BJ (cell line): ENCODE measurements around the gene TMEM175. TPM values are rescaled to one million over a fixed set of nuclear protein-coding genes. Genes with fewer than 3 reads are reported as not detected.

Experiments
- CTCF ChIA-PET: fragments of 350-600 bp; formaldehyde crosslinking; extraction: SDS; loops from one replicate; lab custom pipeline; 2021; ENCODE audit warnings: antibody characterized with exemption, inconsistent platforms; lab: Yijun Ruan, JAX
- POLR2A ChIA-PET: fragments of 300-600 bp; sonication (Branson Sonifier 250); formaldehyde crosslinking; extraction: SDS; loops from one replicate; lab custom pipeline; 2021; ENCODE audit warnings: antibody characterized with exemption; lab: Charles Lee
- DNase-seq: peaks from one replicate; pipeline ENCODE4 v3.0.0-alpha.2; 2011; ENCODE audit warnings: low read depth
- H3K27me3 ChIP-seq: 2 replicates; pipeline ENCODE4 v1.6.0; 2011; ENCODE audit warnings: low read length; ENCODE audit not compliant: control insufficient read depth, insufficient read depth
- H3K36me3 ChIP-seq: 2 replicates; pipeline ENCODE4 v1.5.1; 2011; ENCODE audit warnings: low read length; ENCODE audit not compliant: control insufficient read depth, insufficient read depth
- H3K4me3 ChIP-seq: 2 replicates; pipeline ENCODE4 v1.5.1; 2011; ENCODE audit warnings: low read depth, mild to moderate bottlenecking, control low read depth, low read length
- polyA plus RNA-seq: library from polyadenylated mRNA; depleted of rRNA; stranded (reverse); fragments of >200 nt; gene quantifications from 2 replicates; pipeline ENCODE4 v1.2.3, GENCODE V29; 2011
- TF ChIP-seq, protein P1 (sequence below): IDR thresholded peaks from 2 replicates; pipeline ENCODE4 v1.5.1; 2011; ENCODE audit warnings: low read depth, mild to moderate bottlenecking, control low read depth, inconsistent platforms, low read length, moderate library complexity; ENCODE audit not compliant: insufficient read depth

The TMEM175 gene
- polyA plus RNA-seq, 1 experiment: 77.8 TPM

GRCh38 chr4:956531-957230 is 24.4 kb downstream of the TMEM175 start:
- Histone ChIP-seq H3K27me3 (no peaks in the 10 kb centered on the region), H3K4me3 (no peak overlapping the region), H3K36me3 (peaks cover 20% of the 10 kb centered on the region)
- no peak for DNase-seq
- ChIA-PET CTCF (no interaction called here), POLR2A (no interaction called here)
- TF ChIP-seq, protein P1, sequence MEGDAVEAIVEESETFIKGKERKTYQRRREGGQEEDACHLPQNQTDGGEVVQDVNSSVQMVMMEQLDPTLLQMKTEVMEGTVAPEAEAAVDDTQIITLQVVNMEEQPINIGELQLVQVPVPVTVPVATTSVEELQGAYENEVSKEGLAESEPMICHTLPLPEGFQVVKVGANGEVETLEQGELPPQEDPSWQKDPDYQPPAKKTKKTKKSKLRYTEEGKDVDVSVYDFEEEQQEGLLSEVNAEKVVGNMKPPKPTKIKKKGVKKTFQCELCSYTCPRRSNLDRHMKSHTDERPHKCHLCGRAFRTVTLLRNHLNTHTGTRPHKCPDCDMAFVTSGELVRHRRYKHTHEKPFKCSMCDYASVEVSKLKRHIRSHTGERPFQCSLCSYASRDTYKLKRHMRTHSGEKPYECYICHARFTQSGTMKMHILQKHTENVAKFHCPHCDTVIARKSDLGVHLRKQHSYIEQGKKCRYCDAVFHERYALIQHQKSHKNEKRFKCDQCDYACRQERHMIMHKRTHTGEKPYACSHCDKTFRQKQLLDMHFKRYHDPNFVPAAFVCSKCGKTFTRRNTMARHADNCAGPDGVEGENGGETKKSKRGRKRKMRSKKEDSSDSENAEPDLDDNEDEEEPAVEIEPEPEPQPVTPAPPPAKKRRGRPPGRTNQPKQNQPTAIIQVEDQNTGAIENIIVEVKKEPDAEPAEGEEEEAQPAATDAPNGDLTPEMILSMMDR: no peak

DNA sequence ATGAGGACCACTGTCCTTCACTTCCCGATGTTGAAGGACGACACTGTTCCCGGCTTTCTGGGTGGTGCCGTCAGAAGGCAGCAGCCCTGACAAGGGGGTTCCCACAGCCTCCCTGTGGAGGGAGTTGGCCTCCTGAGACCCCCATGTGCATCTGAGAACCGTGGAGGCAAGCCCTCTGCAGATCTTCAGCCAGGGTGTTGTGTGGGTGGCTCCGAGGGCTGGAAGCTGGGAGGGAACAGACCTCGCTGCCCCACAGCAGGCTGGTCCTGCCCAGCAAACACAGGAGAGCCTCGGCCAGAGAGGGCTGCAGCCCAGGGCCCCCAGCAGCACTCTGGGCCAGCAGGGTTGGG is 24.9 kb downstream of the TMEM175 start:
- ChIA-PET CTCF (no interaction called here), POLR2A (no interaction called here)
- peaks cover 24% of the 10 kb centered on the region for H3K36me3 ChIP-seq
- TF ChIP-seq, protein P1: no peak
- H3K27me3 ChIP-seq: no peaks in the 10 kb centered on the region
- H3K4me3 ChIP-seq: no peak overlapping the region
- no peak for DNase-seq

- Histone ChIP-seq H3K27me3 (no peaks in the 10 kb centered on the region), H3K4me3 (no peak overlapping the region), H3K36me3 (peaks cover 27% of the 10 kb centered on the region)
- DNase-seq: no peak
- POLR2A ChIA-PET: no interaction called here
- TF ChIP-seq, protein P1: no peak
- CTCF ChIA-PET: no interaction called here
Measured at GRCh38 chr4:957581-958313, 25.5 kb downstream of the TMEM175 start.

DNA sequence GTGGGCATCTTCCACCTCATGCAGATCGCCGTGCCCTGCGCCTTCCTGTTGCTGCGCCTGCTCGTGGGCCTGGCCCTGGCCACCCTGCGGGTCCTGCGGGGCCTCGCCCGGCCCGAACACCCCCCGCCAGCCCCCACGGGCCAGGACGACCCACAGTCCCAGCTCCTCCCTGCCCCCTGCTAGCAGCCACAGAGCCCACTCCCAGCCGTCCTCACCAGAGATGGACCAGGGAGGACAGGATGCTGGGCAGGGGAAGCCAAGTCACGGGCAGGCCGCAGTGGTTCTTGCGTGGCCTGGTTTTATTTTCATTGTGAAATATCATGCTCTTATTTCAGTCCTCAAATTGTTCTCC is 26.0 kb downstream of the TMEM175 start:
- H3K36me3 ChIP-seq: peaks cover 30% of the 10 kb centered on the region
- ChIA-PET POLR2A (no interaction called here), CTCF (no interaction called here)
- DNase-seq: no peak
- TF ChIP-seq, protein P1: no peak
- no peaks in the 10 kb centered on the region for H3K27me3 ChIP-seq
- H3K4me3 ChIP-seq: no peak overlapping the region

DNA sequence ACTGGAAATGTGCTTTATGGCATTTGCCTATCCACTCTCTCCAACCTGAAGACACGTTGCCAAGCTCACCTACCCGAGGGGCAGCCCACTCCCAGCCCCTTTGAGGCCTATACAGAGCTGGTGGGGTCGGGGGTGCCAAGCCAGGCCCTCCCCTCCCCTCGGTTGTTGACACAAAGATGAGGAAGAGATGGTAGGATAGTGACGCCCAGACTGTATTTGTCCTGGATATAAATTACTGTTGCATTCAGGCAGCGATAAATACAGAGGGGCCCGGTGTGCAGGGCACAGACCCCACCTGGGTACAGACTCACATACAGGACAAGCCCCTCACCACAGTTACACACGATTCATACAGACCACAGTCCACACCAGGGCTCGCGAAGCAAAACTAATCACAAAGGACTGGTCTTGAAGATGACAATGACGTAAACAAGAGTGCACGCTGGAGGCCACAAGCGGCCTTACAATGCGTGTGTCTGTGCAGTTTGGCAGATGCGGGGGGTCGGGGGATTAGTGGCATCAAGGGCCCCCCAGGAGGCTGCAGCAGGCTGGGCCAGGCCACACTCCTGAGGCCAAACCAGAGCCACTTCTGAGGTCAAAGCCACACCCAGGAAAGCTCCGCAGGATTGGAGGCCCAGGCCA is 26.6 kb downstream of the TMEM175 start:
- POLR2A ChIA-PET: no interaction called here
- DNase-seq: no peak
- H3K4me3 ChIP-seq: no peak overlapping the region
- CTCF ChIA-PET: no interaction called here
- TF ChIP-seq, protein P1: no peak
- H3K27me3 ChIP-seq: no peaks in the 10 kb centered on the region
- peaks cover 32% of the 10 kb centered on the region for H3K36me3 ChIP-seq
